Measurements from ENCODE around the gene NTSR2.

NTSR2 gene

DNA sequence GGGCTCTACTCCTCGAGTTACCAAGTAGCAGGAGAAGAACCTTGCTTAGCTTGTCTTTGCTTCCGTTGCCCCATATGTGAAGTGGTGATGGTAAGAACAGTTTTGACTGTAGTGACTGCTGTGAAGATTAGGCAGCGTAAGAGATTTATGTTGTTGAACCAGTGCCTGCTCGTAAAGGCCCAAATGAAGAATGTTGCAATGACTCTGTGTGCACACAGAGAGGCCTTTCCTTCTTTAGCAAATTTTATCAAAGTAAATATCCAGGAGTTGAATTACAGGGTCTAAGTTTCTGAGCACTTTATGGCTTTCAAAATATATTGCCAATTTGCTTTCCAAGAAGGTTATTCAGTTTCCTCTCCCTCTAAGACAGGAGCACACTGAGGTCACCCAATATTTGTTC lies 14.5 kb downstream of the NTSR2 start:
- DNase-seq, result no peak

DNA sequence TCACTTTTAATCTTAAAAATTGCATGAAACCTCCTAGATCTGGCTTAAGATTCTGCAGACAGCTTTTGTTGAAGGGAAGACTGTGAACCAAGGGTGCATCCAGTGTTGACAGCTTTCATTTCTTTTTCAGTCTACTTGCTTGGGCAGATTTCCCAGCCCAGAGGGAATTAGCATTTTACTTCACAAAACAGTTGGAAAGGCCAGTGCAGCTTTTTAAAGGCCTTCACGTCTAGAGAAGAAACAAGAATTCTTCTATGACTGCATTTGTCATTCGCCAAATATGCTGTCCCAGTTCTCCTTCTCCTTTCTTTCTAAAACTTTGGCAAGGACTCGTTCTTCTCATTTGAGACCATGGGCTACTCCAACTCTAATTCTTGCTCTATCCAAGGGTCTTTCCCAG lies 17.4 kb downstream of the NTSR2 start:
- DNase-seq, result no peak

DNA sequence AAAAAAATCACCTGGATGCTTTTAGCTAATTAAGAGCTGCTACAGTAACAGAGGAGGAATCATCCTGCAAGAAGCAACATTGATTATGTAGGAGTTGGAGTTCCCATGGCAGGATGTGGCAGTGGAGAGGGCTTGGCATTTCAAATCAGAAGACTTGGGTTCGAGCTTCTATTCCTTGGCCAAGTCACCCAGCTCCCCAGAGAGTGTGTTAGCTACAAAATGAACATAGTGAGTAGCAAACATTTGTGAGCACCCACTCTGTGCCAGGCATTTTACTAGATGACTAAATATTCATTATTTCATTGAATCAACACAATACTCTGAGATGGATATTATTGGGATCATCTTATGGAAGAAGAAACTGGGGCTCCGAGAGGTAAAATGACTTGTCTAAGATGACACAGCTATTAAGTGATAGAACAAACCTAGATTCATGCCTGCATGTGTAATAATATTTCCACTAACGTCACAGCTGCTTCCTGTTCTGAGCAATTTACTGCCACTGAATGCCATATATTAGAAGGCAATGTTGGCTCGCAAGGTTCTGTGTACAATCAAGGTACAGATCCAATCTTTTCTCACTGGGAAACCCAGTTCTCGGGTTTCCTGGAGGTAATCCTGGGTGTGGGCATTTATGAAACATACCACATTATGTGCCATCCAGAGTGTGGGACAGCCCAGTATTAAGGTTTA lies 18.0 kb downstream of the NTSR2 start:
- no peak for DNase-seq

GRCh38 chr2:11649093-11649492 lies 20.9 kb downstream of the NTSR2 start:
- no peak for DNase-seq

- no peak for DNase-seq
Observed at GRCh38 chr2:11647834-11648600, 22.0 kb downstream of the NTSR2 start.

- DNase-seq, result no peak
Observed at GRCh38 chr2:11646530-11646929, 23.5 kb downstream of the NTSR2 start.

- DNase-seq, result no peak
Observed at GRCh38 chr2:11644293-11644692, 25.7 kb downstream of the NTSR2 start.

- DNase-seq, result no peak
Observed at GRCh38 chr2:11642972-11643371, 27.0 kb downstream of the NTSR2 start.

DNA sequence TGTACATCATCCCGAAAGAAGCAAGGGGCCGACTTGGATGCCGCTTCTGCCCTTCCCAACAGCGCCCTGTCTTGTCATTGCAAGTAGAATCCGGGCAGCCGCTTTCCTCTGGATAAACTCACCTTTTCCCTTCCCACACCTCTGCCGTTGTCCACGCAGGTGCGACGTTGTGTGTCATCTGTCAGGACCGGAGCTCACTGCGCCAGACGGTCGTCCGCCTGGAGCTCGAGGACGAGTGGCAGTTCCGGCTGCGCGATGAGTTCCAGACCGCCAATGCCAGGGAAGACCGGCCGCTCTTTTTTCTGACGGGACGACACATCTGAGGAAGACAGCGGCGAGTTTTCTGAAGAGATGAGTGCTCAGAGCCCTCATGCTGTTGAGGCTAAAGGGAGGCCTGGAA lies 29.9 kb downstream of the NTSR2 start:
- DNase-seq, result no peak

GRCh38 chr2:11639503-11639902 lies 30.5 kb downstream of the NTSR2 start:
- DNase-seq, result no peak

DNA sequence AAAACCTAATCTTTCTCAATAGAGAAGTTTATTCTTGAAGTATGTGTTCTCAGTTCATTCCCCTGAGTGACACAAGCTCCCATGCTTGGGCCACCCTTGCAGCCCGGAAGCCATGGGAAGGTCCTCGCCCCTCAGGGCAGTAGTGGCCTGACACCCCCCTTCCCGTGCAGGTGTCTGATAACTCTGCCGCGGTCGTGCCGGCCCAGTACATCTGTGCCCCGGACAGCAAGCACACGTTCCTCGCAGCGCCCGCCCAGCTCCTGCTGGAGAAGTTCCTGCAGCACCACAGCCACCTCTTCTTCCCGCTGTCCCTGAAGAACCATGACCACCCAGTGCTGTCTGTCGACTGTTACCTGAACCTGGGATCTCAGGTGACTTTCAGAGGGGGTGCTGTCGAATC lies 32.4 kb downstream of the NTSR2 start:
- no peak for DNase-seq

- no peak for DNase-seq
Observed at GRCh38 chr2:11636593-11637295, 33.3 kb downstream of the NTSR2 start.

- DNase-seq, result no peak
Observed at GRCh38 chr2:11635141-11635540, 34.9 kb downstream of the NTSR2 start.

GRCh38 chr2:11634584-11634983 lies 35.4 kb downstream of the NTSR2 start:
- no peak for DNase-seq

- DNase-seq, result no peak
Observed at GRCh38 chr2:11633923-11634478, 36.0 kb downstream of the NTSR2 start.

GRCh38 chr2:11631462-11631861 lies 38.5 kb downstream of the NTSR2 start:
- DNase-seq, result no peak

DNA sequence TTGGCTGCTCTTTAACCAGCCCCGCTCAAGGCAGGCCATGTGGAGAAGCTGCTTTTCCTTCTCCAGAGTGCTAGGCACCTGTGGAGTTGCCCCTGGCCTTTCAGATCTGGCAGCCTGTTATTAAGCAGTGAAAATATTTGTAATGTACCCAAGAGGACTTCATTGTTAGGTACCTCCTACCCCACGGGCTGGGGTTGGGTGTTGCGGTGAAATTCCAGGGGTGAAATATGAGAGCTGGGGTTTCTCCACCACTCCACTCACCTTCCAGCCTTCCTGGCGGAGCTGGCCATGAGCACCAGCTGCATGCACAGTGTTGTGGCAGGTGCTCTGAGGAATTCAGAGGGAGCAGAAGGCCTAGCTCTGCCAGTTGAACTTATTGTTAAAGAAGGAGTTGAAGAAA lies 39.1 kb downstream of the NTSR2 start:
- DNase-seq, result no peak

DNA sequence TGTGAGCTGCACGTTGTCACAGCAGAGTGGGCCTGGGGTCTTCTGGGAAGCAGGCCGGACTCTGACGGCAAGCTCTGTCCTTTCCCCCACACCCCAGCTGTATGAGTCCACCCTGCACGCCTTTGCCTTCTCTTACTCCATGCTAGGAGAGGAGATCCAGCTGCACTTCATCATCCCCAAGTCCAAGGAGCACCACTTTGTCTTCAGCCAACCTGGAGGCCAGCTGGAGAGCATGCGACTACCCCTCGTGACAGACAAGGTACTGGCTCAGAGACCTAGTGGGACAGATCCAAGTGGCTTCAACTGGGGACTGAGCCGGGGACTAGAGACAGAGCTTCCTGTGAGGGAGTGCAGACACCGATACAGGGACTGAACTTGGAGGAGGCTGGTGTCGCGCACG lies 40.1 kb downstream of the NTSR2 start:
- no peak for DNase-seq

GRCh38 chr2:11629215-11629614 lies 40.8 kb downstream of the NTSR2 start:
- DNase-seq, result no peak

- DNase-seq, result no peak
Observed at GRCh38 chr2:11628675-11629074, 41.3 kb downstream of the NTSR2 start.

- no peak for DNase-seq
Observed at GRCh38 chr2:11625671-11626070, 44.3 kb downstream of the NTSR2 start.

- no peak for DNase-seq
Observed at GRCh38 chr2:11624893-11625292, 45.1 kb downstream of the NTSR2 start.

DNA sequence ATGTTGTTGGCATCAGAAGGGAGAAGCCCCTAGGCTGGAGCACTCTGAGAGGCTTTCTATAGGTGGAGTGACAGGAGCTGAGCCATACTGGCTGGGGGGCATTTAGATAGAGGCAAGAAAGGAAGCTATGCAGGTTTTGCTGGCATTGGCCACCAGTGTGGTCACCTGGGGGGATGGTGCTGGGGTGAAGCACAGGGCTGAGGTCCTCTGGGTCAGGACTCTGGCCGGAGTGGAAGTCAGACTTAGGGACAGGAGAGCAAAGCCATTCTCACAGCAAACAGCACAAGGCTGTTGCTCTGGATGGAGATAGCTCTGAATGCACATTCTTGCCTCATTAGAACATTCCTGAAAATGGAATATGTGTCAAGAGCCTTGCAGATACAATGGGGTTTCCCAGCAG lies 47.4 kb downstream of the NTSR2 start:
- no peak for DNase-seq

- no peak for DNase-seq
Observed at GRCh38 chr2:11621410-11621809, 48.6 kb downstream of the NTSR2 start.
